ENCODE measurements around the gene TM4SF4. TPM values are rescaled to one million over a fixed set of nuclear protein-coding genes. Genes with fewer than 3 reads are reported as not detected.

TM4SF4 gene
- not detected for polyA plus RNA-seq (2013, experiment 1 of 2)
- polyA plus RNA-seq (2013, experiment 2 of 2): not detected

GRCh38 chr3:149474250-149474817, at the start of gene TM4SF4:
Gene TM4SF4 (plus strand): TSS chr3:149474697. CDS start chr3:149474878, 181 bp downstream.
- no peaks in the 10 kb centered on the region for H3K9me3 ChIP-seq (ENCODE audit: control insufficient read depth, low read length)
- no peaks in the 10 kb centered on the region for H3K36me3 ChIP-seq (ENCODE audit: control insufficient read depth, insufficient read depth, low read length)
- WGBS, 2 experiments (ENCODE audit: insufficient coverage in 2 of 2): 93 to 95% methylated on average over 3 to 5 of the region's 5 CpGs
- no peak within 1 kb of the TSS for H3K27ac ChIP-seq (ENCODE audit: low read depth, low read length, severe bottlenecking)
- no peak within 1 kb of the TSS for H3K4me3 ChIP-seq (ENCODE audit: extremely low read depth, insufficient read depth, low read length, poor library complexity, severe bottlenecking)
- peaks cover 32% of the 10 kb centered on the region for H3K4me1 ChIP-seq (ENCODE audit: control insufficient read depth, insufficient read depth, low read length, poor library complexity, severe bottlenecking)

- WGBS, 2 experiments (ENCODE audit: insufficient coverage in 2 of 2): 40 to 83% methylated on average over 1 to 2 of the region's 2 CpGs
- no peaks in the 10 kb centered on the region for H3K9me3 ChIP-seq (ENCODE audit: control insufficient read depth, low read length)
- H3K4me3 ChIP-seq (ENCODE audit: extremely low read depth, insufficient read depth, low read length, poor library complexity, severe bottlenecking): no peak overlapping the region
- no peaks in the 10 kb centered on the region for H3K36me3 ChIP-seq (ENCODE audit: control insufficient read depth, insufficient read depth, low read length)
- no peak overlapping the region for H3K27ac ChIP-seq (ENCODE audit: low read depth, low read length, severe bottlenecking)
- H3K4me1 ChIP-seq (ENCODE audit: control insufficient read depth, insufficient read depth, low read length, poor library complexity, severe bottlenecking): no peaks in the 10 kb centered on the region
Observed at GRCh38 chr3:149424918-149425317, 49.6 kb upstream of the TM4SF4 start.

- no peaks in the 10 kb centered on the region for H3K9me3 ChIP-seq (ENCODE audit: control insufficient read depth, low read length)
- 65 to 86% methylated on average over 2 of the region's 2 CpGs for WGBS, 2 experiments (ENCODE audit: insufficient coverage in 2 of 2)
Observed at GRCh38 chr3:149426325-149426724, 48.2 kb upstream of the TM4SF4 start.

GRCh38 chr3:149428087-149428486, 46.4 kb upstream of the TM4SF4 start:
- H3K27ac ChIP-seq (ENCODE audit: low read depth, low read length, severe bottlenecking): no peak overlapping the region
- H3K4me3 ChIP-seq (ENCODE audit: extremely low read depth, insufficient read depth, low read length, poor library complexity, severe bottlenecking): no peak overlapping the region
- no peaks in the 10 kb centered on the region for H3K36me3 ChIP-seq (ENCODE audit: control insufficient read depth, insufficient read depth, low read length)
- H3K9me3 ChIP-seq (ENCODE audit: control insufficient read depth, low read length): no peaks in the 10 kb centered on the region
- WGBS, 2 experiments (ENCODE audit: insufficient coverage in 2 of 2): no CpG with 5 or more reads among the region's 2 CpGs
- no peaks in the 10 kb centered on the region for H3K4me1 ChIP-seq (ENCODE audit: control insufficient read depth, insufficient read depth, low read length, poor library complexity, severe bottlenecking)

More at GRCh38 chr3:149426325-149426724, 48.2 kb upstream of the TM4SF4 start:
- Histone ChIP-seq H3K4me3 (ENCODE audit: extremely low read depth, insufficient read depth, low read length, poor library complexity, severe bottlenecking) (no peak overlapping the region), H3K36me3 (ENCODE audit: control insufficient read depth, insufficient read depth, low read length) (no peaks in the 10 kb centered on the region), H3K27ac (ENCODE audit: low read depth, low read length, severe bottlenecking) (no peak overlapping the region), H3K4me1 (ENCODE audit: control insufficient read depth, insufficient read depth, low read length, poor library complexity, severe bottlenecking) (no peaks in the 10 kb centered on the region)

- Histone ChIP-seq H3K9me3 (ENCODE audit: control insufficient read depth, low read length) (no peaks in the 10 kb centered on the region), H3K4me1 (ENCODE audit: control insufficient read depth, insufficient read depth, low read length, poor library complexity, severe bottlenecking) (no peaks in the 10 kb centered on the region), H3K27ac (ENCODE audit: low read depth, low read length, severe bottlenecking) (no peak overlapping the region), H3K4me3 (ENCODE audit: extremely low read depth, insufficient read depth, low read length, poor library complexity, severe bottlenecking) (no peak overlapping the region), H3K36me3 (ENCODE audit: control insufficient read depth, insufficient read depth, low read length) (no peaks in the 10 kb centered on the region)
- WGBS, 2 experiments (ENCODE audit: insufficient coverage in 2 of 2): no CpG with 5 or more reads among the region's 1 CpG
Observed at GRCh38 chr3:149430216-149430615, 44.3 kb upstream of the TM4SF4 start.

GRCh38 chr3:149432149-149432548, 42.3 kb upstream of the TM4SF4 start:
- Histone ChIP-seq H3K27ac (ENCODE audit: low read depth, low read length, severe bottlenecking) (no peak overlapping the region), H3K9me3 (ENCODE audit: control insufficient read depth, low read length) (no peaks in the 10 kb centered on the region), H3K4me1 (ENCODE audit: control insufficient read depth, insufficient read depth, low read length, poor library complexity, severe bottlenecking) (no peaks in the 10 kb centered on the region), H3K4me3 (ENCODE audit: extremely low read depth, insufficient read depth, low read length, poor library complexity, severe bottlenecking) (no peak overlapping the region), H3K36me3 (ENCODE audit: control insufficient read depth, insufficient read depth, low read length) (no peaks in the 10 kb centered on the region)
- 100% methylated on average over 1 of the region's 2 CpGs; no CpG with 5 or more reads in 1 of the 2 experiments for WGBS, 2 experiments (ENCODE audit: insufficient coverage in 2 of 2)

GRCh38 chr3:149435996-149436885, 38.3 kb upstream of the TM4SF4 start:
- no peaks in the 10 kb centered on the region for H3K9me3 ChIP-seq (ENCODE audit: control insufficient read depth, low read length)
- no peak overlapping the region for H3K4me3 ChIP-seq (ENCODE audit: extremely low read depth, insufficient read depth, low read length, poor library complexity, severe bottlenecking)
- 85 to 95% methylated on average over 2 to 4 of the region's 6 CpGs for WGBS, 2 experiments (ENCODE audit: insufficient coverage in 2 of 2)
- H3K36me3 ChIP-seq (ENCODE audit: control insufficient read depth, insufficient read depth, low read length): no peaks in the 10 kb centered on the region
- H3K27ac ChIP-seq (ENCODE audit: low read depth, low read length, severe bottlenecking): no peak overlapping the region
- no peaks in the 10 kb centered on the region for H3K4me1 ChIP-seq (ENCODE audit: control insufficient read depth, insufficient read depth, low read length, poor library complexity, severe bottlenecking)

- no peaks in the 10 kb centered on the region for H3K36me3 ChIP-seq (ENCODE audit: control insufficient read depth, insufficient read depth, low read length)
- 75% methylated on average over 1 of the region's 3 CpGs; no CpG with 5 or more reads in 1 of the 2 experiments for WGBS, 2 experiments (ENCODE audit: insufficient coverage in 2 of 2)
- no peak overlapping the region for H3K27ac ChIP-seq (ENCODE audit: low read depth, low read length, severe bottlenecking)
- H3K4me1 ChIP-seq (ENCODE audit: control insufficient read depth, insufficient read depth, low read length, poor library complexity, severe bottlenecking): peaks cover 3% of the 10 kb centered on the region
- H3K9me3 ChIP-seq (ENCODE audit: control insufficient read depth, low read length): no peaks in the 10 kb centered on the region
- H3K4me3 ChIP-seq (ENCODE audit: extremely low read depth, insufficient read depth, low read length, poor library complexity, severe bottlenecking): no peak overlapping the region
Observed at GRCh38 chr3:149437286-149437685, 37.2 kb upstream of the TM4SF4 start.

GRCh38 chr3:149437710-149438109, 36.8 kb upstream of the TM4SF4 start:
- H3K36me3 ChIP-seq (ENCODE audit: control insufficient read depth, insufficient read depth, low read length): no peaks in the 10 kb centered on the region
- H3K4me1 ChIP-seq (ENCODE audit: control insufficient read depth, insufficient read depth, low read length, poor library complexity, severe bottlenecking): peaks cover 5% of the 10 kb centered on the region
- no peaks in the 10 kb centered on the region for H3K9me3 ChIP-seq (ENCODE audit: control insufficient read depth, low read length)
- no peak overlapping the region for H3K4me3 ChIP-seq (ENCODE audit: extremely low read depth, insufficient read depth, low read length, poor library complexity, severe bottlenecking)
- no peak overlapping the region for H3K27ac ChIP-seq (ENCODE audit: low read depth, low read length, severe bottlenecking)

GRCh38 chr3:149438981-149439380, 35.5 kb upstream of the TM4SF4 start:
- no peak overlapping the region for H3K4me3 ChIP-seq (ENCODE audit: extremely low read depth, insufficient read depth, low read length, poor library complexity, severe bottlenecking)
- no peak overlapping the region for H3K27ac ChIP-seq (ENCODE audit: low read depth, low read length, severe bottlenecking)
- no peaks in the 10 kb centered on the region for H3K9me3 ChIP-seq (ENCODE audit: control insufficient read depth, low read length)
- peaks cover 17% of the 10 kb centered on the region for H3K4me1 ChIP-seq (ENCODE audit: control insufficient read depth, insufficient read depth, low read length, poor library complexity, severe bottlenecking)
- no peaks in the 10 kb centered on the region for H3K36me3 ChIP-seq (ENCODE audit: control insufficient read depth, insufficient read depth, low read length)

- Histone ChIP-seq H3K27ac (ENCODE audit: low read depth, low read length, severe bottlenecking) (no peak overlapping the region), H3K4me3 (ENCODE audit: extremely low read depth, insufficient read depth, low read length, poor library complexity, severe bottlenecking) (no peak overlapping the region), H3K36me3 (ENCODE audit: control insufficient read depth, insufficient read depth, low read length) (no peaks in the 10 kb centered on the region), H3K4me1 (ENCODE audit: control insufficient read depth, insufficient read depth, low read length, poor library complexity, severe bottlenecking) (peaks cover 17% of the 10 kb centered on the region), H3K9me3 (ENCODE audit: control insufficient read depth, low read length) (no peaks in the 10 kb centered on the region)
- 91% methylated on average over 1 of the region's 1 CpG; no CpG with 5 or more reads in 1 of the 2 experiments for WGBS, 2 experiments (ENCODE audit: insufficient coverage in 2 of 2)
Observed at GRCh38 chr3:149441642-149442041, 32.9 kb upstream of the TM4SF4 start.

All from mesodermal cell (in vitro differentiated cells).